GM18526 (cell line): ENCODE measurements around the gene MAD1L1.

Experiments
- POLR2A ChIP-seq: IDR thresholded peaks from 3 replicates; pipeline ENCODE4 v1.6.1; 2011; ENCODE audit not compliant: insufficient read length; ENCODE audit errors: extremely low read depth

MAD1L1 gene

DNA sequence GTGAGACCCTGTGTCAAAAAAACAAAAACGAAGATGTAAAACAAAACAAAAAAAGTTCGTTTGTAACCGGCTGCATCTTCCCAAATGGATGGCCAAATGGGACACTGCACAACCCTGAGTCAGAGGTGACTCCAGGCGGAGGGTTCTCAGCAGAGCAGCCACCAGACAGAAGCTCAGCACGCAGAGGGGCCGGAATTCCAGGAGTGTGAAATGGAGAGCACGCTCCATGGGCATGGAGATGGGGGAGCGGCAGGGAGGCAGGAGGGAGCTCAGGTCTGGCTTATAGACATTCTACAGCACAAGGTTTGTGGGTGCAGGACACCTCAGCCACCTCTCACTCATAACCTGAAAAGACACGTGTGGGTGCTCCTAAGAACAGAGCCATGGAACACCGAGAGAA lies 227.0 kb downstream of the MAD1L1 start:
- TF ChIP-seq POLR2A = no peak

DNA sequence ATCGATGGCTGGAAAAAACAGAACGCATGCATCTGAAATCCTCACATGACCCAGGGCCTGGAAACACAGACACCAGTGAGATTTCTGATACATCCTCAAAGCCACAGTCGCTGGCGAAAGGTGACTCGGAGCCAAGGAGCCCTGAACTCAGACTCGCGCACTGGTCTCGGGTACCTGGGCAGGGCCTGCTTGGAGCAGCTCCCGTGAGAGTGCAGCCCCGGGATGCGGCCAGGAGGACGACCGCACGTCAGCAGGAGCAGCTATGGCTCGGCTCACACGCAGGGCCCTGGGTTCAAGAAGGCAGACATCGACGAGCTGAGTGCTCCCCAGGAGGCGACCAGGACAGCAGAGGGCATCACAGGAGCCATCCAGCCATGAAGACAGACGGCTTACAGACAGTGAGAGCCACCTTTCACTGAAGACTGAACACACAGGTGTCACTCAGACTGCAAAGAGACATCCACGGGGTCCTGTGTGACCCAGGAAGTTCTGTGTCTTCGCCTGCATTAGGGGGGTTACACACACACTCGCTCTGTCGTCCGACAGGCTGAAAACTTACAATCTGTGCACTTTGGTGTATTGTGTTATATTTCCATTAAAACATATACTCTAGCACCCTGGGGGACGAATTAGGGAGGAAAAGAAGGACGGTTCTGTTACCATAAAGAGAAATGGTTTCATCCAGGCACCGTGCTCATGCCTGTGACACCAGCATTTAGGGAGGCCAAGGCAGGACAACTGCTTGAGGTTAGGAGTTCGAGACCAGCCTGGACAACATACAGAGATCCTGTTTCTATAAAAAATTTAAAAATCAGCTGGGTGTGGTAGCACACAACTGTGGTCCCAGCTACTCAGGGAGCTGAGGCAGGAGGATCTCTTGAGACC lies 227.7 kb downstream of the MAD1L1 start:
- no peak for TF ChIP-seq POLR2A

DNA sequence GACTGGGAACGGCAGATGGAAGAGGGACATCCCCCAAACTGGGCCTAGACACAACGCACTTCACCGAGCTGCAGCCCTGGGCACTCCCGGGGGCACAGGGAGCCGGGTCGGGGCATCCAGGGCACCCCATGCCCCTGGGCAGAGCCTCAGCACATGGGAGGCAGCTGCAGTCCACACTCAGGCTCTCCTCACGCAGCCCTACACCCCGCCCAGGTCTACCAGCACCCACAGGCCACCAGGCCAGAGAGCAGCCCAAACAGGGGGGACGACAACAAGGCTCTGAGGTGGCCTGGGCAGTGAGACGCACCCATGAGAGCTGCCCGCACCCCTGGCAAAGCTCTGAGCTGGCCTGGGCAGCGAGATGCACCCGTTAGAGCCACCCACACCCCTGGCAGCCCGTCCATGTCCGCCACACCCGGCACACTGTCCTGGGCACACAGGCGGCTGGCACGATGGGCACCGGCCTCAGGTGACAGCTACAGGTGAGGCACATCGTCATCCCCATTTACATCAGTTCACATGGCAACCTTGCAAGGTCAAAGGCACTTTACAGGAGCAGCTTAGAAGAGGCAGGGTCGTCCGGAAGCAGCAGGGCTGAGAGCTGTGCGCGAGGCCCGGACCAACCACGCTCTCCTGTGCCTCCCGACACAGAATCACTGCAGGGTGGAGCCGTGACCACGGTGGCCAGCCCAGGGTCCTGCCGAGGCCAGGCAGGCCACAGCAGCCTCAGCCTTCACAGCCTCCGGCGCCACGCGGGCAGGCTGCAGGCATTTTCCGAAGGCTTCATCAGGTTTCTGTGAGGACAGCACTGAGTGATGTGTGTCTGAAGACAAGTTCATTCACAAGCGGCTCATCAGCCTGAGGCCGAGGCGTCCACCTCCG lies 228.6 kb downstream of the MAD1L1 start:
- TF ChIP-seq POLR2A = no peak

DNA sequence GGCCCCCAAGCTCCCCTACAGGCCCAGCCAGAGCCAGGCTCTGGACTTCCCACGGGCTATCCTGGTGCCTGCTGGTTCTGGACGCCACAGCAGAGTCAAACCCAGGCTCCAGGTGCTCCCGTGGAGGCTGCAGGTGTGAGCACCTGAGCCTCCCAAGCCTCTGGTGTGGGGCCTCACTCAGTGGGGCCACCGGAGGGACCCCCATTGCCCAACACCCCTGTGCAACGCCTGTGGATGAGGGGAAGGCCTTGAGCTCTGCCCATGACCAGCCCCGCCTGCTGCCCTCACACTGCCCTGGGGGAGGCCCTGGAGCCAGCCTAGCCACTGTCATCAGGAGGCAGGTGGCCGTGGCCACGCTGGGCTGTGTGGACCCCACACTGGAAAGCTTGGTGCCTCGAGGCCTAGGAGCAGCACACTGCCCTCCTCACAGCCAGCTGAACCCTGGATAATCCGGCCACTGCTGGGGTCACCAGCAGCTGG lies 229.3 kb downstream of the MAD1L1 start:
- no peak for TF ChIP-seq POLR2A

GRCh38 chr7:2002561-2003450 lies 229.9 kb downstream of the MAD1L1 start:
- no peak for TF ChIP-seq POLR2A

DNA sequence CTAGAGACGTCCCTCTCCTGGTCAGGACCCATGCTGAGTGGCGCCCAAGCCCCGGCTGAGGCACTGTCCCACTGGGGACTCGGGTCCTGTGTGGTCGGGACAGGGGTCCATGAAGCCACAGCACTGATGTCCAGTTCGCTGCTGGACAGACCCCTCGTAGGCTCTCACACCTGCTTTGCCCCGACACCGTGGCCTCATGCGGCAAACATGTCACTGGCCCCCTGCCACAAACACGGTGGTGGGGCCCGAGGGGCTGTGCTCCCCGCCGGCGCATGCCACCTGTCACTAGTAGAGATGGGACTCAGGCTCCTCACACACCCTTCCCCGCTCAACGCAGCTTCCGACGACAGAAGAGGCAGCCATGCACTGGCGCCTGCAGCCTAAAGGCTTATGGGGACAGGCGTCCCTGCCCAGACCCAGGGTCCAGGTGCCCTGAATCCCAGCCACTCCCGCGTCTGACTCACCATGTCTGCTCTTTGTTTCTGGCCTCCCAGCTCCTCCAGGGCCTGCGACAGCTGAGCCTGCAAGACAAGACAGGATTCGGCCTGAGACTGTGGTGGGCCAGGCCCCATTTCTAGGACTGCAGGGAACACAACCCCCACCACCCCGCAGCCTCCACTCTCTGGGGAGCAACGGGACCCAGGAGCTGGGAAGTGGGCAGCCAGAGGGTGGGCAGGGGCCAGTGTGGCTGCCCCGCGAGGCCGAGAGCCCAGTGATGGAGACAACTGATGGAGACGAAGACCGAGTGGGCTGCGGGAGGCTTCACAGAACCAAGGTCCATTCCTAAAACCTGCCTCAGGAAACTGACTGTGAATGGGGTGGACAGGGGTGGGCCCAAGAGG lies 230.9 kb downstream of the MAD1L1 start:
- no peak for TF ChIP-seq POLR2A

- TF ChIP-seq POLR2A = no peak
These were observed 231.9 kb downstream of the MAD1L1 start for GRCh38 chr7:2000746-2001321.

DNA sequence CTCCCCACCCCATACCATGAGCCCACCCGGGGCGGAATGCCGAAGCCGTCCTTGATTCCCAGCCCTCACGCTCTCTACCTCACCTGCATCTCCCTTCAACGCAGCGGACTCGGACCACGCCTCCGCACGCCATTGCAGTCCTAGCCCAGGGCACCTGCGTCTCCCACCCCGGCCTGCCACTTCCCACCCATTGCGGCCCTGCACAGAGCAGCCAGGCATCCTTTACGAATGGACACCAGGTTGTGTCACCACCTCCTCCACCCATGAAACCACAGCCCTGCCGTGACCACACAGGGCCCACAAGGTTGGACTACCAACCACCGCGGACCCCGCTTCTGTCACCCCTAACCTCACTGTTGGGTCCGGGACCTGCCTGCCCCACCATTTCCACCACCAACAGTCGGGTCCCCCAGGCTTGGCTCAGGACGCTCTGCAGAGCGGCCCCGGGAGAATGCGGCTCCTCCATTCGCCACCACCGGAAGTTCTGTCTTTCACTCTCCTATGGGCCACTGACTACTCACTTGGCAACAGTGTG lies 232.5 kb downstream of the MAD1L1 start:
- no peak for TF ChIP-seq POLR2A

- no peak for TF ChIP-seq POLR2A
These were observed 233.3 kb downstream of the MAD1L1 start for GRCh38 chr7:1999278-1999984.

GRCh38 chr7:1998146-1998545 lies 234.6 kb downstream of the MAD1L1 start:
- no peak for TF ChIP-seq POLR2A

GRCh38 chr7:1997537-1998076 lies 235.1 kb downstream of the MAD1L1 start:
- no peak for TF ChIP-seq POLR2A

GRCh38 chr7:1996816-1997215 lies 235.9 kb downstream of the MAD1L1 start:
- no peak for TF ChIP-seq POLR2A

DNA sequence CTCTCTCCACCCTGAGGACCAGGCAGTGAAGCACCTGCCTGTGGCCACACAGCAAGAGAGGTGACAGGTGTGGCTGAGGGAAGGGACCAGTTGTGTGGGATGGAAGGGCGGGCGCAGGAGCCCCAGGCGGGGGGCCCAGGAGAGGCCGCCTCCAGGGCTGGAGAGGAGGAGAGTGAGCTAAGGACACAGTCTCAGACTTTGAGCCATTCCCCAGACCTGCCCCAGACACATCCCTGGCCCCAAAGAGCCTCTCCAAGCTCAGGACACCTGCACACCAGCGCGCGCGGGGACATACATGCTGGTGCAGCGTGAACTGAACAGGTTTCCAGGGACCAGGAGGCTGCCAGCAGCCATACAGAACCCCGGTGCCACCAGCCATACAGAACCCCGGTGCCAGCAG lies 237.3 kb downstream of the MAD1L1 start:
- TF ChIP-seq POLR2A = no peak
